HG03175 (cell line): ENCODE results near the gene DHRS4L2.
A peak's percentile ranks its signal among the peaks of the same experiment; 100 is the strongest.

Source experiments
- ATAC-seq: cut with Tn5 transposase; IDR thresholded peaks from one replicate; pipeline ENCODE4 v1.9.1; 2021; ENCODE audit warnings: mild to moderate bottlenecking, moderate library complexity; ENCODE audit not compliant: unreplicated experiment

The DHRS4L2 gene

GRCh38 chr14:24051789-24052655 is 63.3 kb downstream of the DHRS4L2 start, which contains the start of gene CARMIL3:
TSS of gene CARMIL3 (plus strand) at chr14:24052009. CDS start at chr14:24052154, 145 bp downstream.
- ATAC-seq: peak; percentile 73

GRCh38 chr14:24052656-24053547 is 64.2 kb downstream of the DHRS4L2 start:
- ATAC-seq: no peak

- ATAC-seq: no peak
Observed at GRCh38 chr14:24053548-24054323, 65.0 kb downstream of the DHRS4L2 start.

- ATAC-seq: no peak
Observed at GRCh38 chr14:24054324-24054641, 65.6 kb downstream of the DHRS4L2 start.

GRCh38 chr14:24054646-24055045 is 65.9 kb downstream of the DHRS4L2 start:
- ATAC-seq: no peak
